Neural cell (in vitro differentiated cells): Measurements from ENCODE around the gene GMEB2. TPM values are rescaled to one million over a fixed set of nuclear protein-coding genes. Genes with fewer than 3 reads are reported as not detected.

Experiments used
- H2AFZ ChIP-seq: fragments of 200-600, 300-800 bp; sonication (generic), shearing (Covaris generic); 2 replicates; pipeline ENCODE4 v1.6.0; 2014; ENCODE audit warnings: low read depth, mild to moderate bottlenecking, antibody characterized with exemption, low read length, moderate library complexity
- H3F3A ChIP-seq: fragments of 200-600 bp; shearing (Covaris generic); 2 replicates; pipeline ENCODE4 v1.6.1; 2016; ENCODE audit warnings: mild to moderate bottlenecking, moderate library complexity, mixed read lengths, antibody characterized with exemption, low read length; ENCODE audit not compliant: insufficient read depth, poor library complexity, severe bottlenecking
- H3K27ac ChIP-seq: fragments of 200-600, 300-800 bp; sonication (generic), shearing (Covaris generic); 2 replicates; pipeline ENCODE4 v1.5.1; 2014; ENCODE audit warnings: mild to moderate bottlenecking, low read length, moderate library complexity
- H3K27me3 ChIP-seq: fragments of 300-800, 200-600 bp; sonication (generic), shearing (Covaris generic); 2 replicates; pipeline ENCODE4 v1.6.0; 2014; ENCODE audit warnings: mild to moderate bottlenecking, low read depth, low read length, moderate library complexity; ENCODE audit not compliant: insufficient read depth
- H3K36me3 ChIP-seq: fragments of 300-800, 200-600 bp; sonication (generic), shearing (Covaris generic); 2 replicates; pipeline ENCODE4 v1.5.1; 2014; ENCODE audit warnings: mild to moderate bottlenecking, antibody characterized with exemption, low read length, moderate library complexity; ENCODE audit not compliant: insufficient read depth
- H3K4me2 ChIP-seq: fragments of 300-800, 200-600 bp; sonication (generic), shearing (Covaris generic); 2 replicates; pipeline ENCODE4 v1.6.0; 2014; ENCODE audit warnings: mild to moderate bottlenecking, low read length
- H3K4me3 ChIP-seq: fragments of 300-800, 200-600 bp; sonication (generic), shearing (Covaris generic); 2 replicates; pipeline ENCODE4 v1.5.1; 2014; ENCODE audit warnings: mild to moderate bottlenecking, low read length, moderate library complexity
- H3K79me2 ChIP-seq: fragments of 200-600 bp; shearing (Covaris generic); replicated peaks from 2 replicates; pipeline ENCODE4 v1.6.0; 2014; ENCODE audit warnings: mild to moderate bottlenecking, low read length, moderate library complexity; ENCODE audit not compliant: insufficient read depth
- H3K9ac ChIP-seq: fragments of 300-800, 200-600 bp; sonication (generic), shearing (Covaris generic); 2 replicates; pipeline ENCODE4 v1.6.1; 2016; ENCODE audit warnings: mild to moderate bottlenecking, low read length, mixed read lengths
- H3K9me2 ChIP-seq: fragments of 200-600 bp; shearing (Covaris generic); 2 replicates; pipeline ENCODE4 v1.6.1; 2016; ENCODE audit warnings: mild to moderate bottlenecking, low read length, mixed read lengths; ENCODE audit not compliant: insufficient read depth
- H3K9me3 ChIP-seq: fragments of 200-600, 300-800 bp; sonication (generic), shearing (Covaris generic); 2 replicates; pipeline ENCODE4 v1.6.1; 2016; ENCODE audit warnings: mild to moderate bottlenecking, mixed run types, low read length, moderate library complexity, mixed read lengths
- H4K20me1 ChIP-seq: fragments of 200-600 bp; shearing (Covaris generic); 2 replicates; pipeline ENCODE4 v1.6.1; 2016; ENCODE audit warnings: mild to moderate bottlenecking, mixed run types; ENCODE audit not compliant: insufficient read depth
- EP300 ChIP-seq: fragments of 450-650 bp; conservative IDR thresholded peaks from 2 replicates; pipeline ENCODE4 v1.6.1; 2014; ENCODE audit warnings: antibody characterized with exemption, mild to moderate bottlenecking, moderate library complexity; ENCODE audit not compliant: poor library complexity, severe bottlenecking
- EZH2 ChIP-seq: fragments of 200-600, 300-800 bp; shearing (Covaris generic), sonication (generic); IDR thresholded peaks from 2 replicates; pipeline ENCODE4 v1.6.1; 2014; ENCODE audit warnings: antibody characterized with exemption, low read length, borderline replicate concordance, mild to moderate bottlenecking; ENCODE audit not compliant: insufficient read depth, poor library complexity, severe bottlenecking
- MXI1 ChIP-seq: fragments of 450-650 bp; conservative IDR thresholded peaks from 2 replicates; pipeline ENCODE4 v1.6.1; 2014; ENCODE audit warnings: antibody characterized with exemption, mild to moderate bottlenecking; ENCODE audit not compliant: poor library complexity, severe bottlenecking
- POLR2AphosphoS5 ChIP-seq: IDR thresholded peaks from 2 replicates; pipeline ENCODE4 v1.6.1; 2012
- RAD21 ChIP-seq: fragments of 450-650 bp; conservative IDR thresholded peaks from 2 replicates; pipeline ENCODE4 v1.6.1; 2014; ENCODE audit warnings: antibody characterized with exemption, mild to moderate bottlenecking, moderate library complexity
- SMC3 ChIP-seq: fragments of 450-650 bp; conservative IDR thresholded peaks from 2 replicates; pipeline ENCODE4 v1.6.1; 2014; ENCODE audit warnings: antibody characterized with exemption, mild to moderate bottlenecking, moderate library complexity; ENCODE audit not compliant: poor library complexity
- TAF1 ChIP-seq: IDR thresholded peaks from 2 replicates; pipeline ENCODE4 v1.6.1; 2012; ENCODE audit warnings: low read depth
- polyA plus RNA-seq: library from polyadenylated mRNA; depleted of rRNA; stranded (reverse); fragments of >200 nt; gene quantifications from 2 replicates; pipeline ENCODE4 v1.2.3, GENCODE V29; 2014
- TF ChIP-seq, protein P1 (sequence below): fragments of 450-650 bp; IDR thresholded peaks from 2 replicates; pipeline ENCODE4 v1.5.1; 2014; ENCODE audit warnings: antibody characterized with exemption, mild to moderate bottlenecking, moderate library complexity; ENCODE audit not compliant: poor library complexity, severe bottlenecking
- TF ChIP-seq, protein P2 (sequence below): IDR thresholded peaks from 2 replicates; pipeline ENCODE4 v1.6.1; 2012; ENCODE audit warnings: borderline replicate concordance

Gene GMEB2
- polyA plus RNA-seq, 1 donor from 2014 or later = 13.7 TPM

DNA sequence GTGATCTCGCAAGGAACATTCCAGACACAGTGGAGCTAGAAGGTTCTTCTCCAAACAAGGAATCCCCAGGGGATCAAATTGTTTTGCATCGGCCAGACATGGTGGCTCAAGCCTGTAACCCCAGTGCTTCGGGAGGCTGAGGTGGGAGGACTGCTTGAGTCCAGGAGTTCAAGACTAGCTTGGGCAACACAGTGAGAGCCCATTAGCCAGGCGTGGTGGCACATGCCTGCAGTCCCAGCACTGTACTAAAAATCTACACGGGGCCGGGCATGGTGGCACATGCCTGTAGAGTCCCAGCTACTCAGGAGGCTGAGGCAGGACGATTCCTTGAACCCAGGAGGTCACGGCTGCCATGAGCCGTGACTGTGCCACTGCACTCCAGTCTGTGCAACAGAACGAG, 15.3 kb downstream of the GMEB2 start:
- Histone ChIP-seq H3K79me2 (no peaks in the 10 kb centered on the region), H3K4me3 (no peak overlapping the region), H3K27ac (no peak overlapping the region), H3K36me3 (no peaks in the 10 kb centered on the region), H3K4me2 (no peak overlapping the region), H3K9ac (no peak overlapping the region), H4K20me1 (no peaks in the 10 kb centered on the region), H3K27me3 (no peaks in the 10 kb centered on the region), H2AFZ (no peak overlapping the region), H3K9me2 (no peaks in the 10 kb centered on the region), H3F3A (no peaks in the 10 kb centered on the region), H3K9me3 (no peaks in the 10 kb centered on the region)
- TF ChIP-seq, protein P1, sequence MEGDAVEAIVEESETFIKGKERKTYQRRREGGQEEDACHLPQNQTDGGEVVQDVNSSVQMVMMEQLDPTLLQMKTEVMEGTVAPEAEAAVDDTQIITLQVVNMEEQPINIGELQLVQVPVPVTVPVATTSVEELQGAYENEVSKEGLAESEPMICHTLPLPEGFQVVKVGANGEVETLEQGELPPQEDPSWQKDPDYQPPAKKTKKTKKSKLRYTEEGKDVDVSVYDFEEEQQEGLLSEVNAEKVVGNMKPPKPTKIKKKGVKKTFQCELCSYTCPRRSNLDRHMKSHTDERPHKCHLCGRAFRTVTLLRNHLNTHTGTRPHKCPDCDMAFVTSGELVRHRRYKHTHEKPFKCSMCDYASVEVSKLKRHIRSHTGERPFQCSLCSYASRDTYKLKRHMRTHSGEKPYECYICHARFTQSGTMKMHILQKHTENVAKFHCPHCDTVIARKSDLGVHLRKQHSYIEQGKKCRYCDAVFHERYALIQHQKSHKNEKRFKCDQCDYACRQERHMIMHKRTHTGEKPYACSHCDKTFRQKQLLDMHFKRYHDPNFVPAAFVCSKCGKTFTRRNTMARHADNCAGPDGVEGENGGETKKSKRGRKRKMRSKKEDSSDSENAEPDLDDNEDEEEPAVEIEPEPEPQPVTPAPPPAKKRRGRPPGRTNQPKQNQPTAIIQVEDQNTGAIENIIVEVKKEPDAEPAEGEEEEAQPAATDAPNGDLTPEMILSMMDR = no peak
- TF ChIP-seq TAF1 (no peak), POLR2AphosphoS5 (no peak)

DNA sequence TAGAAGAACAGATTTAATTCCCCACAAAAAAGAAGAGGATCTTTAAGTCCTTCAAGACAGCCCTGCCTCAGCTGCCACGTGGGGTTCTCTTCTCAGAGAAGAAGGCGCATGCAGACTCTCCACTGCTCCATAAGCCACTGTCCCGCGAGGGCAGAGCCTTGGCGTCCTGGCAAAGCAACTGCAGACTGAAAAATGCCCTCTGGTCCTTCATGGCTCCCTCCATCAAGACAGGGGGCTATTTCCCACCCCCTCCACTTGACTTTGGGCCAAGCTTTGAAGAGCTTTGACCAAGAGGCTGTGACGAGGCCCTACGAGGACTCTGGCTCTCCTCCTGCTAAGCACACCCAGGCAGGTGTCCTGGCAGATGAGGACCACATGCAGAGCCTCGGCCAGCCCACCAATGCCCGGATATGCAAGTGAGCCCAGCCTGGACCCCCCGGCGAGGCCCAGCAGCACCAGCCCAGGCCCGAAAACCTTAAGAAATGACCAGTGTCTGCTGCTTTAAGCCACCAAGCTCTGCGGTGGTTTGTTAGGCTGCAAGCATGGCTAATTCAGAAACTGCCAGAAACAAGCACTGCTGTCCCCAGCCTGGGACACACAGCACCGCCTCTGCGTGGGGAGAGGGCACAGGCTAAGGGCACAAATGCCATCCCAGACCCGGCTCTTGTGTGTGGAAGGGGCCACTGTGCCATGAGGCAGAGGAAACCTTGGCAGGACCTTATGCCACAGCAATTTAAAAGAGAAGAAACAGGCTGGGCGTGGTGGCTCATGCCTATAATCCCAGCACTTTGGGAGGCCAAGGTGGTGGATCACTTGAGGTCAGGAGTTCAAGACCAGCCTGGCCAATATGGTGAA, 16.1 kb downstream of the GMEB2 start:
- Histone ChIP-seq H3K27ac (no peak overlapping the region), H3K36me3 (no peaks in the 10 kb centered on the region), H3K9me2 (no peaks in the 10 kb centered on the region), H4K20me1 (no peaks in the 10 kb centered on the region), H3K79me2 (no peaks in the 10 kb centered on the region), H3K27me3 (no peaks in the 10 kb centered on the region), H3K9me3 (no peaks in the 10 kb centered on the region), H3K9ac (no peak overlapping the region), H3K4me3 (no peak overlapping the region), H2AFZ (no peak overlapping the region), H3F3A (no peaks in the 10 kb centered on the region), H3K4me2 (no peak overlapping the region)
- TF ChIP-seq EP300 (no peak), EZH2 (no peak), SMC3 (no peak), TAF1 (no peak)
- TF ChIP-seq, protein P2, sequence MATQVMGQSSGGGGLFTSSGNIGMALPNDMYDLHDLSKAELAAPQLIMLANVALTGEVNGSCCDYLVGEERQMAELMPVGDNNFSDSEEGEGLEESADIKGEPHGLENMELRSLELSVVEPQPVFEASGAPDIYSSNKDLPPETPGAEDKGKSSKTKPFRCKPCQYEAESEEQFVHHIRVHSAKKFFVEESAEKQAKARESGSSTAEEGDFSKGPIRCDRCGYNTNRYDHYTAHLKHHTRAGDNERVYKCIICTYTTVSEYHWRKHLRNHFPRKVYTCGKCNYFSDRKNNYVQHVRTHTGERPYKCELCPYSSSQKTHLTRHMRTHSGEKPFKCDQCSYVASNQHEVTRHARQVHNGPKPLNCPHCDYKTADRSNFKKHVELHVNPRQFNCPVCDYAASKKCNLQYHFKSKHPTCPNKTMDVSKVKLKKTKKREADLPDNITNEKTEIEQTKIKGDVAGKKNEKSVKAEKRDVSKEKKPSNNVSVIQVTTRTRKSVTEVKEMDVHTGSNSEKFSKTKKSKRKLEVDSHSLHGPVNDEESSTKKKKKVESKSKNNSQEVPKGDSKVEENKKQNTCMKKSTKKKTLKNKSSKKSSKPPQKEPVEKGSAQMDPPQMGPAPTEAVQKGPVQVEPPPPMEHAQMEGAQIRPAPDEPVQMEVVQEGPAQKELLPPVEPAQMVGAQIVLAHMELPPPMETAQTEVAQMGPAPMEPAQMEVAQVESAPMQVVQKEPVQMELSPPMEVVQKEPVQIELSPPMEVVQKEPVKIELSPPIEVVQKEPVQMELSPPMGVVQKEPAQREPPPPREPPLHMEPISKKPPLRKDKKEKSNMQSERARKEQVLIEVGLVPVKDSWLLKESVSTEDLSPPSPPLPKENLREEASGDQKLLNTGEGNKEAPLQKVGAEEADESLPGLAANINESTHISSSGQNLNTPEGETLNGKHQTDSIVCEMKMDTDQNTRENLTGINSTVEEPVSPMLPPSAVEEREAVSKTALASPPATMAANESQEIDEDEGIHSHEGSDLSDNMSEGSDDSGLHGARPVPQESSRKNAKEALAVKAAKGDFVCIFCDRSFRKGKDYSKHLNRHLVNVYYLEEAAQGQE = no peak

DNA sequence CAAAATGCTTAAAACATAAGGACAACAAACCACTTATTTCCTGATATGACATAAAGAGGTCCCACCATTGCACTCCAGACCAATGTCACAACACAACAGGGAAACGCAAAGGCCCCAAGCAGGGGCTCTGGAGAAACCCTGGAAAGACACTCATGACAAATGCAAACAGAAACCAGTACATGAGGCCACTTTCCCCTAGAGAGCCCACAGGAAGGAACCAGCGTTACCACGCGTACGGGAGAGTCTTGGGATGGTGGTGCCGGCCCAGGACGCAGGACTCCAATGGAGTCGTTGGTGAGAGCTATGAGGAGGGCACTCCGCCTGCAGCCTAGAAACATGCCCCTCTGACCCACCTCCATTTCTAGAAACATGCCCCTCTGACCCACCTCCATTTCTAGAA, 20.2 kb downstream of the GMEB2 start:
- no peaks in the 10 kb centered on the region for H3K36me3 ChIP-seq
- no peak overlapping the region for H3K9ac ChIP-seq
- H3K9me2 ChIP-seq = no peaks in the 10 kb centered on the region
- H3K4me3 ChIP-seq = no peak overlapping the region
- no peaks in the 10 kb centered on the region for H3K27me3 ChIP-seq
- no peak overlapping the region for H3K27ac ChIP-seq
- H4K20me1 ChIP-seq = no peaks in the 10 kb centered on the region
- no peak overlapping the region for H3K4me2 ChIP-seq
- TF ChIP-seq EZH2 (no peak), RAD21 (no peak), MXI1 (no peak), TAF1 (no peak), POLR2AphosphoS5 (no peak), SMC3 (no peak), EP300 (no peak)
- TF ChIP-seq, protein P1 = no peak
- TF ChIP-seq, protein P2 = no peak
- no peaks in the 10 kb centered on the region for H3F3A ChIP-seq
- no peaks in the 10 kb centered on the region for H3K9me3 ChIP-seq
- H2AFZ ChIP-seq = no peak overlapping the region
- H3K79me2 ChIP-seq = no peaks in the 10 kb centered on the region
